Esophagus (tissue), 2 donors: ENCODE measurements around the gene GNA12. TPM values are rescaled to one million over a fixed set of nuclear protein-coding genes. Genes with fewer than 3 reads are reported as not detected.
"Not testable (repeated sequence)": the region's sequence is repeated elsewhere in the genome, so short reads cannot be mapped to it uniquely, and the experiment has no call there.

Experiments used
- H3K27ac ChIP-seq, 2 donors: one replicate each; pipeline ENCODE4 v1.5.1; 2013; ENCODE audit warnings: low read depth in 2 of 2, mild to moderate bottlenecking in 2 of 2, inconsistent platforms in 1 of 2, low read length in 1 of 2, moderate library complexity in 1 of 2
- H3K27me3 ChIP-seq, 2 donors: one replicate each; pipeline ENCODE4 v1.6.1; 2013; ENCODE audit warnings: low read length in 2 of 2, control low read depth in 1 of 2, mild to moderate bottlenecking in 1 of 2; ENCODE audit not compliant: insufficient read depth in 2 of 2, control insufficient read depth in 1 of 2
- H3K36me3 ChIP-seq, 2 donors: one replicate each; pipeline ENCODE4 v1.6.1; 2013; ENCODE audit warnings: low read length in 1 of 2; ENCODE audit not compliant: control insufficient read depth in 2 of 2, insufficient read depth in 2 of 2
- H3K4me1 ChIP-seq, 2 donors: one replicate each; pipeline ENCODE4 v1.6.1; 2013; ENCODE audit warnings: low read length in 1 of 2; ENCODE audit not compliant: control insufficient read depth in 2 of 2, insufficient read depth in 2 of 2
- H3K4me3 ChIP-seq, 2 donors: one replicate each; pipeline ENCODE4 v1.5.1; 2013; ENCODE audit warnings: low read length in 2 of 2, mild to moderate bottlenecking in 2 of 2, low read depth in 1 of 2, moderate library complexity in 1 of 2
- H3K9me3 ChIP-seq, 2 donors: one replicate each; pipeline ENCODE4 v1.6.1; 2013; ENCODE audit warnings: mild to moderate bottlenecking in 2 of 2, low read depth in 1 of 2, low read length in 1 of 2, moderate library complexity in 1 of 2; ENCODE audit not compliant: control insufficient read depth in 2 of 2, insufficient read depth in 1 of 2
- WGBS, 2 donors: extraction: QIAGEN DNeasy Blood & Tissue Kit; methylation state at CpG; one replicate each; pipeline ENCODE4 v1.1.7; 2013; 5-methylcytosine and 5-hydroxymethylcytosine counted together
- polyA plus RNA-seq, 2 donors: library from polyadenylated mRNA; stranded (reverse); fragments of 200-250 nt; gene quantifications; one replicate each; pipeline ENCODE4 v1.2.3, GENCODE V29; 2013
- donor health status: healthy with polysubstance abuse.
- donor health status: Bipolar disorder and iron deficiency.

The GNA12 gene
- polyA plus RNA-seq, 2 donors: 2.1 to 5.2 TPM

GRCh38 chr7:2858621-2859020 lies 14.5 kb upstream of the GNA12 start:
- H3K9me3 ChIP-seq: no peaks in the 10 kb centered on the region
- H3K27me3 ChIP-seq: no peaks in the 10 kb centered on the region
- H3K27ac ChIP-seq: no peak overlapping the region
- 92 to 95% methylated on average over 5 of the region's 5 CpGs for WGBS, 2 donors
- no peak overlapping the region for H3K4me3 ChIP-seq
- peaks cover 0 to 4% of the 10 kb centered on the region in 2 donors for H3K4me1 ChIP-seq
- H3K36me3 ChIP-seq: no peaks in the 10 kb centered on the region

GRCh38 chr7:2856388-2857169 lies 12.5 kb upstream of the GNA12 start:
- Histone ChIP-seq H3K4me3 (no peak overlapping the region), H3K9me3 (no peaks in the 10 kb centered on the region), H3K4me1 (no peaks in the 10 kb centered on the region), H3K27ac (no peak overlapping the region), H3K36me3 (no peaks in the 10 kb centered on the region), H3K27me3 (no peaks in the 10 kb centered on the region)
- WGBS, 2 donors: 69 to 86% methylated on average over 5 of the region's 5 CpGs

GRCh38 chr7:2855386-2855785 lies 11.3 kb upstream of the GNA12 start:
- 93 to 97% methylated on average over 6 of the region's 6 CpGs for WGBS, 2 donors
- Histone ChIP-seq H3K27ac (no peak overlapping the region), H3K4me3 (no peak overlapping the region), H3K27me3 (no peaks in the 10 kb centered on the region), H3K36me3 (no peaks in the 10 kb centered on the region), H3K4me1 (no peaks in the 10 kb centered on the region), H3K9me3 (peaks cover 0 to under 1% of the 10 kb centered on the region in 2 donors)

GRCh38 chr7:2853552-2853951 lies 9.4 kb upstream of the GNA12 start:
- not testable (repeated sequence) for H3K36me3 ChIP-seq, H3K4me1 ChIP-seq, H3K9me3 ChIP-seq, H3K4me3 ChIP-seq, H3K27ac ChIP-seq, H3K27me3 ChIP-seq
- 75 to 91% methylated on average over 4 of the region's 4 CpGs for WGBS, 2 donors

- H3K4me3 ChIP-seq: no peak overlapping the region
- H3K4me1 ChIP-seq: no peaks in the 10 kb centered on the region
- no peaks in the 10 kb centered on the region for H3K27me3 ChIP-seq
- H3K36me3 ChIP-seq: no peaks in the 10 kb centered on the region
- peaks cover 0 to 4% of the 10 kb centered on the region in 2 donors for H3K9me3 ChIP-seq
- 65 to 73% methylated on average over 3 of the region's 3 CpGs for WGBS, 2 donors
- no peak overlapping the region for H3K27ac ChIP-seq
Observed at GRCh38 chr7:2853147-2853546, 9.0 kb upstream of the GNA12 start.

GRCh38 chr7:2851497-2851896 lies 7.4 kb upstream of the GNA12 start:
- Histone ChIP-seq H3K27me3 (no peaks in the 10 kb centered on the region), H3K36me3 (no peaks in the 10 kb centered on the region), H3K27ac (no peak overlapping the region), H3K9me3 (peaks cover 0 to 4% of the 10 kb centered on the region in 2 donors), H3K4me1 (no peaks in the 10 kb centered on the region), H3K4me3 (no peak overlapping the region)
- WGBS, 2 donors: 59 to 66% methylated on average over 2 of the region's 2 CpGs

GRCh38 chr7:2849941-2850766 lies 6.0 kb upstream of the GNA12 start:
- Histone ChIP-seq H3K36me3 (no peaks in the 10 kb centered on the region), H3K4me1 (no peaks in the 10 kb centered on the region), H3K9me3 (peaks cover 0 to 4% of the 10 kb centered on the region in 2 donors), H3K4me3 (no peak overlapping the region), H3K27ac (no peak overlapping the region), H3K27me3 (no peaks in the 10 kb centered on the region)
- WGBS, 2 donors: 96% methylated on average over 6 of the region's 6 CpGs

GRCh38 chr7:2845034-2845592 lies 1.0 kb upstream of the GNA12 start:
- Histone ChIP-seq H3K27me3 (no peaks in the 10 kb centered on the region), H3K9me3 (peaks cover 0 to under 1% of the 10 kb centered on the region in 2 donors), H3K4me3 (no peak overlapping the region), H3K4me1 (peaks cover 2 to 3% of the 10 kb centered on the region in 2 donors), H3K36me3 (no peaks in the 10 kb centered on the region), H3K27ac (no peak overlapping the region)
- WGBS, 2 donors: 79 to 80% methylated on average over 14 of the region's 14 CpGs

- H3K27me3 ChIP-seq: no peaks in the 10 kb centered on the region
- peaks cover 2 to 3% of the 10 kb centered on the region in 2 donors for H3K4me1 ChIP-seq
- peak overlapping the region; percentile 72 for H3K4me3 ChIP-seq
- peak overlapping the region; percentile 54 to 76 for H3K27ac ChIP-seq
- no peaks in the 10 kb centered on the region for H3K36me3 ChIP-seq
- no peaks in the 10 kb centered on the region for H3K9me3 ChIP-seq
- 0 to 1% methylated on average over 58 to 64 of the region's 64 CpGs for WGBS, 2 donors
Observed at GRCh38 chr7:2843711-2844152, 376 bp downstream of the GNA12 start.
